Activated CD4-positive, alpha-beta T cell treated with anti-CD3 and anti-CD28 coated beads, Interleukin-2, amount 50 U/mL, for 48 hours (primary cell): ENCODE data around the gene SEC61A1.
A peak's percentile ranks its signal among the peaks of the same experiment; 100 is the strongest.

Experiments used
- DNase-seq, 2 experiments: peaks; one replicate each; pipeline ENCODE4 v3.0.0-alpha.2; 2020

SEC61A1 gene

GRCh38 chr3:128060473-128061381, 8.5 kb downstream of the SEC61A1 start:
- DNase-seq = no peak

- no peak for DNase-seq
Measured at GRCh38 chr3:128062033-128062745, 10.0 kb downstream of the SEC61A1 start.

GRCh38 chr3:128063865-128064264, 11.6 kb downstream of the SEC61A1 start:
- no peak for DNase-seq

- DNase-seq = no peak
Measured at GRCh38 chr3:128064962-128065361, 12.7 kb downstream of the SEC61A1 start.

GRCh38 chr3:128066114-128066513, 13.9 kb downstream of the SEC61A1 start:
- no peak for DNase-seq

GRCh38 chr3:128066676-128067075, 14.4 kb downstream of the SEC61A1 start:
- DNase-seq = no peak

GRCh38 chr3:128067489-128067888, 15.3 kb downstream of the SEC61A1 start:
- DNase-seq = no peak

- peak in 1 of 2 experiments; percentile 26 for DNase-seq
Measured at GRCh38 chr3:128068156-128068620, 16.0 kb downstream of the SEC61A1 start.

GRCh38 chr3:128069271-128069670, 17.0 kb downstream of the SEC61A1 start:
- DNase-seq = no peak

- DNase-seq = no peak
Measured at GRCh38 chr3:128070898-128071591, 18.8 kb downstream of the SEC61A1 start.

GRCh38 chr3:128071771-128072453, 19.7 kb downstream of the SEC61A1 start:
- DNase-seq = no peak

- DNase-seq = no peak
Measured at GRCh38 chr3:128072454-128073184, 20.4 kb downstream of the SEC61A1 start.

- DNase-seq = no peak
Measured at GRCh38 chr3:128073185-128073725, 21.0 kb downstream of the SEC61A1 start.

- no peak for DNase-seq
Measured at GRCh38 chr3:128073807-128074206, 21.6 kb downstream of the SEC61A1 start.

GRCh38 chr3:128074851-128075521, 22.7 kb downstream of the SEC61A1 start:
- no peak for DNase-seq

- DNase-seq = peak; percentile 83 to 84
Measured at GRCh38 chr3:128075522-128076482, 23.6 kb downstream of the SEC61A1 start.

GRCh38 chr3:128076483-128077201, 24.4 kb downstream of the SEC61A1 start:
- DNase-seq = peak; percentile 33 to 41

- DNase-seq = no peak
Measured at GRCh38 chr3:128077202-128077624, 25.0 kb downstream of the SEC61A1 start.

- DNase-seq = no peak
Measured at GRCh38 chr3:128077665-128078064, 25.4 kb downstream of the SEC61A1 start.
